HEK293 (cell line): ENCODE measurements around the gene KCNJ15.

Experiments
- CTCF ChIP-seq: fragments of 450-650 bp; formaldehyde crosslinking; IDR thresholded peaks from 2 replicates; pipeline ENCODE4 v1.5.1; 2016; ENCODE audit warnings: missing biosample characterization, missing genetic modification characterization
- MZF1 ChIP-seq: fragments of 450-650 bp; formaldehyde crosslinking; IDR thresholded peaks from 2 replicates; pipeline ENCODE4 v1.5.1; 2017; ENCODE audit warnings: missing biosample characterization, missing genetic modification characterization, borderline replicate concordance
- YY1 ChIP-seq: fragments of 450-650 bp; formaldehyde crosslinking; IDR thresholded peaks from 2 replicates; pipeline ENCODE4 v1.5.1; 2018; ENCODE audit warnings: missing biosample characterization, missing genetic modification characterization
- ZNF24 ChIP-seq: fragments of 450-650 bp; formaldehyde crosslinking; IDR thresholded peaks from 2 replicates; pipeline ENCODE4 v1.5.1; 2016; ENCODE audit warnings: missing biosample characterization, missing genetic modification characterization
- ZNF274 ChIP-seq, 2 experiments: fragments of 200-500 bp in 1 of 2; fragments of 450-650 bp in 1 of 2; sonication (Bioruptor generic) in 1 of 2; formaldehyde crosslinking in 1 of 2; IDR thresholded peaks; 2 replicates each; pipeline versions ENCODE4 v1.5.1 to v1.6.1; 2014 to 2016; ENCODE audit warnings: borderline replicate concordance in 1 of 2, inconsistent platforms in 1 of 2, low read length in 1 of 2, missing biosample characterization in 1 of 2, missing genetic modification characterization in 1 of 2
- ZNF433 ChIP-seq: fragments of 450-650 bp; formaldehyde crosslinking; IDR thresholded peaks from 2 replicates; pipeline ENCODE4 v1.5.1; 2016; ENCODE audit warnings: missing biosample characterization, missing genetic modification characterization, low read depth
- ZNF621 ChIP-seq: fragments of 450-650 bp; formaldehyde crosslinking; IDR thresholded peaks from 2 replicates; pipeline ENCODE4 v1.5.1; 2017; ENCODE audit warnings: missing biosample characterization, missing genetic modification characterization
- ZXDB ChIP-seq: fragments of 450-650 bp; formaldehyde crosslinking; IDR thresholded peaks from 2 replicates; pipeline ENCODE4 v1.5.1; 2016; ENCODE audit warnings: missing biosample characterization, missing genetic modification characterization

- TF ChIP-seq ZNF274 (IDR thresholded peaks at IDR 0.05; ENCODE audit: low read length): no peak
- TF ChIP-seq ZNF274 (tag by site-specific recombination; IDR thresholded peaks at IDR 0.05; ENCODE audit: borderline replicate concordance): no peak
- TF ChIP-seq CTCF (tag by site-specific recombination): no peak
- TF ChIP-seq MZF1 (tag by site-specific recombination): no peak
- no peak for TF ChIP-seq YY1 (tag by site-specific recombination)
- TF ChIP-seq ZXDB (tag by site-specific recombination): no peak
- TF ChIP-seq ZNF24 (tag by site-specific recombination): no peak
- no peak for TF ChIP-seq ZNF433 (tag by site-specific recombination)
- TF ChIP-seq ZNF621 (tag by site-specific recombination): no peak
These were observed 83.3 kb downstream of the KCNJ15 start for GRCh38 chr21:38340131-38340530.
